SK-N-SH treated with all-trans-retinoic acid at 6 μM for 48 hours (cell line): ENCODE measurements around the gene DLG2.

Experiments used
- ATAC-seq: fragments of 200-7000 bp; cut with Tn5 transposase; 3 replicates; pipeline ENCODE4 v1.9.1; 2020; ENCODE audit warnings: mild to moderate bottlenecking, moderate library complexity
- ARNTL ChIP-seq: fragments of 450-650 bp; formaldehyde crosslinking; IDR thresholded peaks from 2 replicates; pipeline ENCODE4 v1.5.0; 2020; ENCODE audit warnings: low read depth, mild to moderate bottlenecking, moderate library complexity, borderline replicate concordance
- BACH2 ChIP-seq: fragments of 250-450 bp; sonication (Bioruptor Pico); IDR thresholded peaks from 2 replicates; pipeline ENCODE4 v1.9.0; 2021; ENCODE audit warnings: mild to moderate bottlenecking, borderline replicate concordance
- CREB5 ChIP-seq: fragments of 250-450 bp; sonication (Bioruptor Pico); IDR thresholded peaks from 2 replicates; pipeline ENCODE4 v1.5.1; 2020; ENCODE audit warnings: low read depth, mild to moderate bottlenecking, moderate library complexity
- CSDC2 ChIP-seq: fragments of 250-450 bp; sonication (Bioruptor Pico); IDR thresholded peaks from 2 replicates; pipeline ENCODE4 v1.5.0; 2020; ENCODE audit warnings: mild to moderate bottlenecking, moderate library complexity
- ESRRG ChIP-seq: fragments of 250-450 bp; sonication (Bioruptor Pico); IDR thresholded peaks from 2 replicates; pipeline ENCODE4 v1.6.1; 2021; ENCODE audit warnings: mild to moderate bottlenecking
- GLIS3 ChIP-seq: fragments of 250-450 bp; sonication (Bioruptor Pico); IDR thresholded peaks from 2 replicates; pipeline ENCODE4 v1.5.0; 2020; ENCODE audit warnings: mild to moderate bottlenecking, moderate library complexity
- OSR1 ChIP-seq: fragments of 250-450 bp; sonication (Bioruptor Pico); IDR thresholded peaks from 2 replicates; pipeline ENCODE4 v1.8.0; 2022; ENCODE audit warnings: moderate library complexity, mild to moderate bottlenecking, inconsistent platforms
- POU6F1 ChIP-seq: fragments of 250-450 bp; sonication (Bioruptor Pico); IDR thresholded peaks from 2 replicates; pipeline ENCODE4 v1.8.0; 2021; ENCODE audit warnings: low read depth, mild to moderate bottlenecking, moderate library complexity, borderline replicate concordance
- PPARA ChIP-seq: fragments of 250-450 bp; sonication (Bioruptor Pico); IDR thresholded peaks from 2 replicates; pipeline ENCODE4 v1.5.0; 2020; ENCODE audit warnings: mild to moderate bottlenecking, borderline replicate concordance
- RARB ChIP-seq: fragments of 250-450 bp; sonication (Bioruptor Pico); IDR thresholded peaks from 2 replicates; pipeline ENCODE4 v1.8.0; 2021; ENCODE audit warnings: mild to moderate bottlenecking, moderate library complexity
- SNAI2 ChIP-seq: fragments of 250-450 bp; sonication (Bioruptor Pico); IDR thresholded peaks from 2 replicates; pipeline ENCODE4 v1.5.0; 2020; ENCODE audit warnings: mild to moderate bottlenecking, moderate library complexity
- TCF4 ChIP-seq: fragments of 250-450 bp; sonication (Bioruptor Pico); IDR thresholded peaks from 2 replicates; pipeline ENCODE4 v1.8.0; 2021; ENCODE audit warnings: mild to moderate bottlenecking, moderate library complexity, borderline replicate concordance
- TSHZ2 ChIP-seq: fragments of 250-450 bp; sonication (Bioruptor Pico); IDR thresholded peaks from 2 replicates; pipeline ENCODE4 v1.5.0; 2020; ENCODE audit warnings: mild to moderate bottlenecking, moderate library complexity
- ZC3H10 ChIP-seq: fragments of 250-450 bp; sonication (Bioruptor Pico); IDR thresholded peaks from 2 replicates; pipeline ENCODE4 v1.5.1; 2021; ENCODE audit warnings: mild to moderate bottlenecking, moderate library complexity
- ZFP3 ChIP-seq: fragments of 250-450 bp; sonication (Bioruptor Pico); IDR thresholded peaks from 2 replicates; pipeline ENCODE4 v1.5.0; 2020; ENCODE audit warnings: mild to moderate bottlenecking, moderate library complexity
- ZFP30 ChIP-seq: fragments of 450-650 bp; formaldehyde crosslinking; IDR thresholded peaks from 2 replicates; pipeline ENCODE4 v1.5.0; 2022; ENCODE audit warnings: mild to moderate bottlenecking, moderate library complexity
- ZNF565 ChIP-seq: fragments of 450-650 bp; formaldehyde crosslinking; conservative IDR thresholded peaks from 2 replicates; pipeline ENCODE4 v1.5.0; 2020; ENCODE audit warnings: low read depth, mild to moderate bottlenecking, moderate library complexity
- ZNF70 ChIP-seq: fragments of 450-650 bp; formaldehyde crosslinking; IDR thresholded peaks from 2 replicates; pipeline ENCODE4 v1.5.0; 2020; ENCODE audit warnings: mild to moderate bottlenecking, moderate library complexity
- TF ChIP-seq, protein P1 (sequence below): fragments of 250-450 bp; sonication (Bioruptor Pico); IDR thresholded peaks from 2 replicates; pipeline ENCODE4 v1.5.1; 2021; ENCODE audit warnings: mild to moderate bottlenecking, moderate library complexity
- TF ChIP-seq, protein P2 (sequence below): fragments of 250-450 bp; sonication (Bioruptor Pico); IDR thresholded peaks from 2 replicates; pipeline ENCODE4 v1.8.0; 2020; ENCODE audit warnings: mild to moderate bottlenecking, moderate library complexity, borderline replicate concordance

DLG2 gene

GRCh38 chr11:83948200-83948599 lies 1678.9 kb downstream of the DLG2 start:
- ATAC-seq, result no peak

GRCh38 chr11:83945976-83946375 lies 1681.2 kb downstream of the DLG2 start:
- ATAC-seq, result no peak
- TF ChIP-seq ZC3H10 (no peak), ESRRG (CRISPR knock-in tag) (no peak), ZFP3 (CRISPR knock-in tag) (no peak), CREB5 (CRISPR knock-in tag) (no peak)
- TF ChIP-seq, protein P1, sequence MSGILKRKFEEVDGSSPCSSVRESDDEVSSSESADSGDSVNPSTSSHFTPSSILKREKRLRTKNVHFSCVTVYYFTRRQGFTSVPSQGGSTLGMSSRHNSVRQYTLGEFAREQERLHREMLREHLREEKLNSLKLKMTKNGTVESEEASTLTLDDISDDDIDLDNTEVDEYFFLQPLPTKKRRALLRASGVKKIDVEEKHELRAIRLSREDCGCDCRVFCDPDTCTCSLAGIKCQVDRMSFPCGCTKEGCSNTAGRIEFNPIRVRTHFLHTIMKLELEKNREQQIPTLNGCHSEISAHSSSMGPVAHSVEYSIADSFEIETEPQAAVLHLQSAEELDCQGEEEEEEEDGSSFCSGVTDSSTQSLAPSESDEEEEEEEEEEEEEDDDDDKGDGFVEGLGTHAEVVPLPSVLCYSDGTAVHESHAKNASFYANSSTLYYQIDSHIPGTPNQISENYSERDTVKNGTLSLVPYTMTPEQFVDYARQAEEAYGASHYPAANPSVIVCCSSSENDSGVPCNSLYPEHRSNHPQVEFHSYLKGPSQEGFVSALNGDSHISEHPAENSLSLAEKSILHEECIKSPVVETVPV, result no peak

More at GRCh38 chr11:83948200-83948599, 1678.9 kb downstream of the DLG2 start:
- TF ChIP-seq TSHZ2 (CRISPR knock-in tag) (no peak), ZFP30 (CRISPR knock-in tag) (no peak), BACH2 (no peak), PPARA (no peak), CSDC2 (CRISPR knock-in tag) (no peak), ZNF70 (CRISPR knock-in tag) (no peak), SNAI2 (CRISPR knock-in tag) (no peak), ESRRG (CRISPR knock-in tag) (no peak), POU6F1 (no peak), OSR1 (no peak), TCF4 (no peak), GLIS3 (CRISPR knock-in tag) (no peak), RARB (CRISPR knock-in tag) (no peak), ARNTL (CRISPR knock-in tag) (no peak), ZNF565 (CRISPR knock-in tag) (no peak), ZFP3 (CRISPR knock-in tag) (no peak)
- TF ChIP-seq, protein P1, result no peak
- TF ChIP-seq, protein P2, sequence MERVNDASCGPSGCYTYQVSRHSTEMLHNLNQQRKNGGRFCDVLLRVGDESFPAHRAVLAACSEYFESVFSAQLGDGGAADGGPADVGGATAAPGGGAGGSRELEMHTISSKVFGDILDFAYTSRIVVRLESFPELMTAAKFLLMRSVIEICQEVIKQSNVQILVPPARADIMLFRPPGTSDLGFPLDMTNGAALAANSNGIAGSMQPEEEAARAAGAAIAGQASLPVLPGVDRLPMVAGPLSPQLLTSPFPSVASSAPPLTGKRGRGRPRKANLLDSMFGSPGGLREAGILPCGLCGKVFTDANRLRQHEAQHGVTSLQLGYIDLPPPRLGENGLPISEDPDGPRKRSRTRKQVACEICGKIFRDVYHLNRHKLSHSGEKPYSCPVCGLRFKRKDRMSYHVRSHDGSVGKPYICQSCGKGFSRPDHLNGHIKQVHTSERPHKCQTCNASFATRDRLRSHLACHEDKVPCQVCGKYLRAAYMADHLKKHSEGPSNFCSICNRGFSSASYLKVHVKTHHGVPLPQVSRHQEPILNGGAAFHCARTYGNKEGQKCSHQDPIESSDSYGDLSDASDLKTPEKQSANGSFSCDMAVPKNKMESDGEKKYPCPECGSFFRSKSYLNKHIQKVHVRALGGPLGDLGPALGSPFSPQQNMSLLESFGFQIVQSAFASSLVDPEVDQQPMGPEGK, result no peak

- no peak for ATAC-seq
- TF ChIP-seq ARNTL (CRISPR knock-in tag) (no peak), ZFP30 (CRISPR knock-in tag) (no peak), CSDC2 (CRISPR knock-in tag) (no peak), ZFP3 (CRISPR knock-in tag) (no peak), SNAI2 (CRISPR knock-in tag) (no peak), RARB (CRISPR knock-in tag) (no peak), ZNF70 (CRISPR knock-in tag) (no peak)
- TF ChIP-seq, protein P2, result no peak
- TF ChIP-seq, protein P1, result no peak
Measured at GRCh38 chr11:83941050-83941449, 1686.1 kb downstream of the DLG2 start.
